Right lobe of liver (tissue), 4 donors: ENCODE results near the gene LMTK3.

Experiments
- CTCF ChIP-seq, 4 donors: fragments of 200-600 bp in 3 of 4; fragments of 450-650 bp in 1 of 4; IDR thresholded peaks; one replicate each; pipeline versions ENCODE4 v1.5.1 to v1.8.0; 2016 to 2022; ENCODE audit warnings: antibody characterized with exemption in 4 of 4, mild to moderate bottlenecking in 2 of 4
- POLR2A ChIP-seq: fragments of 450-650 bp; IDR thresholded peaks from one replicate; pipeline ENCODE4 v1.6.1; 2017; ENCODE audit warnings: antibody characterized with exemption, mild to moderate bottlenecking
- donor health status: DM: no; HTN: no; CAD: no.
- donor health status: DM: no; HTN: no; CAD: no.
- donor health status: DM: no; HTN: yes; CAD: no.

GRCh38 chr19:48509467-48510194, 2.0 kb downstream of the LMTK3 start:
- TF ChIP-seq CTCF (IDR thresholded peaks at IDR 0.05) (no peak), POLR2A (no peak)
